KMS-11 (cell line): ENCODE measurements around the gene NUP54.

Experiments
- H2AFZ ChIP-seq: fragments of 200-600 bp; sonication (generic); 2 replicates; pipeline ENCODE4 v1.6.1; 2016; ENCODE audit warnings: antibody characterized with exemption, mixed run types, low read depth
- H3K27ac ChIP-seq: fragments of 200-600 bp; sonication (generic); 2 replicates; pipeline ENCODE4 v1.6.1; 2016; ENCODE audit warnings: mild to moderate bottlenecking, mixed run types
- H3K27me3 ChIP-seq: fragments of 200-600 bp; sonication (generic); 2 replicates; pipeline ENCODE4 v1.6.1; 2017; ENCODE audit warnings: mild to moderate bottlenecking, low read depth, mixed run types, moderate library complexity; ENCODE audit not compliant: insufficient read depth
- H3K36me3 ChIP-seq: fragments of 200-600 bp; sonication (generic); 2 replicates; pipeline ENCODE4 v1.6.1; 2017; ENCODE audit warnings: mild to moderate bottlenecking, mixed run types; ENCODE audit not compliant: insufficient read depth
- H3K4me1 ChIP-seq: fragments of 200-600 bp; sonication (generic); 2 replicates; pipeline ENCODE4 v1.6.1; 2016; ENCODE audit warnings: mild to moderate bottlenecking, low read depth, mixed run types; ENCODE audit not compliant: poor library complexity, severe bottlenecking
- H3K4me2 ChIP-seq: fragments of 200-600 bp; sonication (generic); 2 replicates; pipeline ENCODE4 v1.7.0; 2016; ENCODE audit warnings: mild to moderate bottlenecking, mixed run types
- H3K4me3 ChIP-seq: fragments of 200-600 bp; sonication (generic); IDR thresholded peaks from 2 replicates; pipeline ENCODE4 v1.6.1; 2017; ENCODE audit warnings: low read depth, low read length, mixed read lengths; ENCODE audit not compliant: insufficient read depth
- H3K79me2 ChIP-seq: fragments of 200-600 bp; sonication (generic); 2 replicates; pipeline ENCODE4 v1.6.1; 2016; ENCODE audit warnings: low read depth, mixed run types; ENCODE audit not compliant: insufficient read depth
- H3K9ac ChIP-seq: fragments of 200-600 bp; sonication (generic); 2 replicates; pipeline ENCODE4 v1.6.1; 2016; ENCODE audit warnings: mild to moderate bottlenecking, mixed run types
- H4K20me1 ChIP-seq: fragments of 200-600 bp; sonication (generic); 2 replicates; pipeline ENCODE4 v1.6.1; 2016; ENCODE audit warnings: mild to moderate bottlenecking, mixed run types; ENCODE audit not compliant: insufficient read depth
- TF ChIP-seq, protein P1 (sequence below): fragments of 200-600 bp; sonication (generic); conservative IDR thresholded peaks from 2 replicates; pipeline ENCODE4 v1.6.1; 2017; ENCODE audit warnings: low read depth, mild to moderate bottlenecking, antibody characterized with exemption, low read length, moderate library complexity, mixed read lengths

The NUP54 gene

GRCh38 chr4:76182463-76182862, 34.3 kb upstream of the NUP54 start:
- H3K79me2 ChIP-seq, result peaks cover 11% of the 10 kb centered on the region; the same call in 1 of the 2 replicates
- H3K4me2 ChIP-seq, result no peak overlapping the region
- no peak overlapping the region for H3K4me3 ChIP-seq
- H3K36me3 ChIP-seq, result no peaks in the 10 kb centered on the region
- peaks cover 54% of the 10 kb centered on the region for H3K4me1 ChIP-seq
- H2AFZ ChIP-seq, result no peak overlapping the region
- TF ChIP-seq, protein P1, sequence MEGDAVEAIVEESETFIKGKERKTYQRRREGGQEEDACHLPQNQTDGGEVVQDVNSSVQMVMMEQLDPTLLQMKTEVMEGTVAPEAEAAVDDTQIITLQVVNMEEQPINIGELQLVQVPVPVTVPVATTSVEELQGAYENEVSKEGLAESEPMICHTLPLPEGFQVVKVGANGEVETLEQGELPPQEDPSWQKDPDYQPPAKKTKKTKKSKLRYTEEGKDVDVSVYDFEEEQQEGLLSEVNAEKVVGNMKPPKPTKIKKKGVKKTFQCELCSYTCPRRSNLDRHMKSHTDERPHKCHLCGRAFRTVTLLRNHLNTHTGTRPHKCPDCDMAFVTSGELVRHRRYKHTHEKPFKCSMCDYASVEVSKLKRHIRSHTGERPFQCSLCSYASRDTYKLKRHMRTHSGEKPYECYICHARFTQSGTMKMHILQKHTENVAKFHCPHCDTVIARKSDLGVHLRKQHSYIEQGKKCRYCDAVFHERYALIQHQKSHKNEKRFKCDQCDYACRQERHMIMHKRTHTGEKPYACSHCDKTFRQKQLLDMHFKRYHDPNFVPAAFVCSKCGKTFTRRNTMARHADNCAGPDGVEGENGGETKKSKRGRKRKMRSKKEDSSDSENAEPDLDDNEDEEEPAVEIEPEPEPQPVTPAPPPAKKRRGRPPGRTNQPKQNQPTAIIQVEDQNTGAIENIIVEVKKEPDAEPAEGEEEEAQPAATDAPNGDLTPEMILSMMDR, result no peak
- no peaks in the 10 kb centered on the region for H3K27me3 ChIP-seq
- no peak overlapping the region for H3K27ac ChIP-seq
- no peaks in the 10 kb centered on the region for H4K20me1 ChIP-seq
- H3K9ac ChIP-seq, result no peak overlapping the region

GRCh38 chr4:76179398-76180318, 31.5 kb upstream of the NUP54 start:
- H4K20me1 ChIP-seq, result no peaks in the 10 kb centered on the region
- H3K9ac ChIP-seq, result no peak overlapping the region
- no peak overlapping the region for H3K4me2 ChIP-seq
- H3K4me1 ChIP-seq, result peaks cover 58% of the 10 kb centered on the region
- no peak overlapping the region for H3K4me3 ChIP-seq
- H3K27me3 ChIP-seq, result no peaks in the 10 kb centered on the region
- no peak overlapping the region for H2AFZ ChIP-seq
- H3K27ac ChIP-seq, result no peak overlapping the region
- TF ChIP-seq, protein P1, result peak; percentile 98
- no peaks in the 10 kb centered on the region; the same call in 1 of the 2 replicates for H3K36me3 ChIP-seq
- peaks cover 5% of the 10 kb centered on the region; the same call in 1 of the 2 replicates for H3K79me2 ChIP-seq

DNA sequence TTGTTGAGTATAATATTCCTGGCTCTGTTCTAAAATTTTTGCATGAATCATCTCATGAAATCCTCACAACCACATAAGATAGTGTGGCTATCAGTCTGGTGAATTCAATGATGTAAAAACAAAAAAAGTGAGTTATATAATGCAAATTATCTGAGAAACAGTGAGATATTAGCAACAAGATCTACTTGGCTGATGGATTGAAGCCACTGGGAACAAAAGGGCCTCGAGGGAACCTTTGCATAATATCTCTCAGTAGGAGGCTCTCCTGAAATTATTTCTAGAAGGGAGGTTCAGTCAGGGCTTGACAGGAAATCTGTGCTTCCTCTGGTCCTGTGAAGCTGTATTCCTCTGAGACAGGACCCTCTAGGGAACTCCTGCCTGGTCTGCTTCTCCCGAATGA, 30.1 kb upstream of the NUP54 start:
- Histone ChIP-seq H3K36me3 (no peaks in the 10 kb centered on the region; the same call in 1 of the 2 replicates), H3K79me2 (no peaks in the 10 kb centered on the region), H3K27ac (no peak overlapping the region), H4K20me1 (no peaks in the 10 kb centered on the region), H3K4me2 (no peak overlapping the region), H3K4me3 (no peak overlapping the region), H3K27me3 (no peaks in the 10 kb centered on the region), H3K4me1 (peaks cover 52% of the 10 kb centered on the region), H2AFZ (no peak overlapping the region), H3K9ac (no peak overlapping the region)
- TF ChIP-seq, protein P1, result no peak

DNA sequence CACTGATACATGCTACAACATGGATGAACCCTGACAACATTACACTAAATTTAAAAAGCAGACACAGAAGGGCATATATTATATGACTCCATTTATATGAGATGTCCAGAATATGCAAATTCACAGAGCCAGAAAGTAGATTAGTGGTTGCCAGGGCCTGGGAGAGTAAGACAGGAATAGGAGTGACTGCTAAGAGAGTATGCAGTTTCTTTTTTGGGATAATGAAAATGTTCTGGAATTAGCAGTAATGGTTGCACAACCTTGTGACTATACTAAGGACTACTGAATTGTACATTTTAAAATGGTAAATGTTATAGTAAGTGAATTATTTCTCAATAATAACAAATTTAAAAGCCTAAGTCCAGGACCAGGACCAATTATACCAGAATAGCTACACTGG, 29.5 kb upstream of the NUP54 start:
- H2AFZ ChIP-seq, result no peak overlapping the region
- no peak overlapping the region for H3K9ac ChIP-seq
- no peak overlapping the region for H3K27ac ChIP-seq
- H3K4me3 ChIP-seq, result no peak overlapping the region
- H4K20me1 ChIP-seq, result no peaks in the 10 kb centered on the region
- H3K79me2 ChIP-seq, result no peaks in the 10 kb centered on the region
- TF ChIP-seq, protein P1, result no peak
- no peak overlapping the region for H3K4me2 ChIP-seq
- H3K36me3 ChIP-seq, result no peaks in the 10 kb centered on the region; the same call in 1 of the 2 replicates
- H3K27me3 ChIP-seq, result no peaks in the 10 kb centered on the region
- H3K4me1 ChIP-seq, result peaks cover 46% of the 10 kb centered on the region
